ENCODE data around the gene GNG7.

GRCh38 chr19:2706251-2706650 lies 3.8 kb upstream of the GNG7 start:
- TF ChIP-seq ZNF24 (IDR thresholded peaks at IDR 0.05) (no peak), CTCF (IDR thresholded peaks at IDR 0.05 in 2 of 3, conservative IDR thresholded peaks at IDR 0.05 in 1 of 3; ENCODE audit: control insufficient read depth in 2 of 3, extremely low read depth in 1 of 3, insufficient read depth in 1 of 3, low read depth in 3 of 3, low read length in 3 of 3) (no peak), ELK1 (IDR thresholded peaks at IDR 0.05; ENCODE audit: low read depth, low read length) (no peak), NR2C1 (IDR thresholded peaks at IDR 0.05) (no peak), NR2F1 (conservative IDR thresholded peaks at IDR 0.05) (no peak), SUPT20H (IDR thresholded peaks at IDR 0.05; ENCODE audit: borderline replicate concordance, control insufficient read depth, low read depth, low read length) (no peak), POLR2AphosphoS5 (IDR thresholded peaks at IDR 0.05; ENCODE audit: low read length) (no peak), GABPA (IDR thresholded peaks at IDR 0.05; ENCODE audit: low read depth) (no peak), POLR2A (IDR thresholded peaks at IDR 0.05; ENCODE audit: low read depth, low read length) (no peak), RFX5 (IDR thresholded peaks at IDR 0.05; ENCODE audit: low read depth, low read length) (no peak), BACH1 (IDR thresholded peaks at IDR 0.05; ENCODE audit: borderline replicate concordance) (no peak), SP1 (IDR thresholded peaks at IDR 0.05; ENCODE audit: low read depth, low read length) (no peak), E2F4 (IDR thresholded peaks at IDR 0.05; ENCODE audit: low read depth, low read length) (no peak)

Measured in GM12878 (cell line).